ENCODE measurements around the gene SALL2. TPM values are rescaled to one million over a fixed set of nuclear protein-coding genes. Genes with fewer than 3 reads are reported as not detected.
"Not testable (repeated sequence)": the region's sequence is repeated elsewhere in the genome, so short reads cannot be mapped to it uniquely, and the experiment has no call there.

The SALL2 gene
- total RNA-seq, 1 donor from 2014 or later, result 29.7 TPM

GRCh38 chr14:21553266-21553665 lies 27.1 kb upstream of the SALL2 start:
- no peak overlapping the region for H3K4me3 ChIP-seq (ENCODE audit: low read depth, low read length)
- no peak for TF ChIP-seq CTCF (conservative IDR thresholded peaks at IDR 0.05; ENCODE audit: low read depth, low read length)
- DNase-seq (ENCODE audit: low read depth), result no peak

- not testable (repeated sequence) for H3K4me3 ChIP-seq (ENCODE audit: low read depth, low read length)
Measured at GRCh38 chr14:21544588-21544987, 18.4 kb upstream of the SALL2 start.

GRCh38 chr14:21543963-21544362 lies 17.8 kb upstream of the SALL2 start:
- H3K4me3 ChIP-seq (ENCODE audit: low read depth, low read length), result no peak overlapping the region
- DNase-seq (ENCODE audit: low read depth), result no peak
- no peak for TF ChIP-seq CTCF (conservative IDR thresholded peaks at IDR 0.05; ENCODE audit: low read depth, low read length)

More at GRCh38 chr14:21544588-21544987, 18.4 kb upstream of the SALL2 start:
- DNase-seq (ENCODE audit: low read depth), result not testable (repeated sequence)

GRCh38 chr14:21543521-21543960 lies 17.4 kb upstream of the SALL2 start:
- DNase-seq (ENCODE audit: low read depth), result no peak
- no peak for TF ChIP-seq CTCF (conservative IDR thresholded peaks at IDR 0.05; ENCODE audit: low read depth, low read length)

GRCh38 chr14:21541413-21542074 lies 15.4 kb upstream of the SALL2 start:
- DNase-seq (ENCODE audit: low read depth), result no peak
- H3K4me3 ChIP-seq (ENCODE audit: low read depth, low read length), result no peak overlapping the region
- TF ChIP-seq CTCF (conservative IDR thresholded peaks at IDR 0.05; ENCODE audit: low read depth, low read length), result no peak

More at GRCh38 chr14:21543521-21543960, 17.4 kb upstream of the SALL2 start:
- H3K4me3 ChIP-seq (ENCODE audit: low read depth, low read length), result no peak overlapping the region

GRCh38 chr14:21539189-21539940 lies 13.2 kb upstream of the SALL2 start:
- no peak overlapping the region for H3K4me3 ChIP-seq (ENCODE audit: low read depth, low read length)
- no peak for TF ChIP-seq CTCF (conservative IDR thresholded peaks at IDR 0.05; ENCODE audit: low read depth, low read length)
- DNase-seq (ENCODE audit: low read depth), result no peak

GRCh38 chr14:21537090-21537424 lies 10.9 kb upstream of the SALL2 start:
- TF ChIP-seq CTCF (conservative IDR thresholded peaks at IDR 0.05; ENCODE audit: low read depth, low read length), result no peak
- H3K4me3 ChIP-seq (ENCODE audit: low read depth, low read length), result no peak overlapping the region
- no peak for DNase-seq (ENCODE audit: low read depth)

All from epithelial cell of proximal tubule (primary cell).